ENCODE results near the gene AHDC1. TPM values are rescaled to one million over a fixed set of nuclear protein-coding genes. Genes with fewer than 3 reads are reported as not detected.

Gene AHDC1
- total and polyA plus RNA-seq, 2 of the 13 experiments (the other 11 are each of a cell fraction or from before 2014, with no cell fraction given) = 1.0 to 2.7 TPM

- no peak overlapping the region for H2AFZ ChIP-seq (ENCODE audit: low read length)
- H3K4me2 ChIP-seq (ENCODE audit: low read depth, low read length) = peak overlapping the region; percentile 87
- DNase-seq (ENCODE audit: low spot score) = no peak
- no peaks in the 10 kb centered on the region for H3K36me3 ChIP-seq (replicated peaks in 1 of 2; ENCODE audit: control insufficient read depth in 1 of 2, insufficient read depth in 2 of 2, low read length in 2 of 2)
- H3K9me3 ChIP-seq (ENCODE audit: low read length) = no peaks in the 10 kb centered on the region
- BruUV-seq (replicated peaks) = no TSS peak
- H3K4me3 ChIP-seq (replicated peaks in 1 of 3; ENCODE audit: insufficient read depth in 1 of 3, low read depth in 2 of 3, low read length in 3 of 3) = peak overlapping the region; percentile 69 to 95 (median 93)
- H3K27me3 ChIP-seq (ENCODE audit: control insufficient read depth in 1 of 2, insufficient read depth in 2 of 2, low read length in 2 of 2) = no peaks in the 10 kb centered on the region; a peak in 1 of 5 replicates
- no peak for FAIRE-seq
- intact Hi-C loops (cut with micrococcal nuclease; ENCODE audit: unreplicated experiment) = no loop called here
- peaks cover 17% of the 10 kb centered on the region; the same call in 1 of the 2 replicates for H4K20me1 ChIP-seq (ENCODE audit: insufficient read depth, low read length)
- H3K4me1 ChIP-seq (ENCODE audit: insufficient read depth, low read length) = peaks cover 48% of the 10 kb centered on the region
- POLR2A ChIA-PET = interaction anchor here (0.6 to 2.6 kb wide), 25 partner anchors 10 to 335 kb away, joined by 3 to 25 read pairs (median 5); partner anchors contain the start of genes FAM76A, SLC9A1 and WDTC1
- peak overlapping the region; percentile 98 for H3K27ac ChIP-seq (ENCODE audit: extremely low read length, insufficient read depth, low read length)
- CTCF ChIA-PET (ENCODE audit: low intra/inter-chr PET ratio, low total read pairs) = no interaction called here
- peaks cover 41% of the 10 kb centered on the region for H3K79me2 ChIP-seq (ENCODE audit: insufficient read depth, low read length)
- H3K9ac ChIP-seq (ENCODE audit: insufficient read depth, low read depth, low read length) = peak overlapping the region; percentile 99
- 0% methylated on average over 8 of the region's 26 CpGs for WGBS (ENCODE audit: low lambda C conversion rate)
- in situ Hi-C loops (cut with HindIII; ENCODE audit: extremely low pct_ligation_motif_present, low pct_unique_long_range_greater_than_20kb) = no loop called here
- peak; percentile 63 for ATAC-seq
- no peak for TF ChIP-seq ETV5 (CRISPR knock-in tag; IDR thresholded peaks at IDR 0.05; ENCODE audit: borderline replicate concordance)
- TF ChIP-seq ZNF747 (CRISPR knock-in tag; IDR thresholded peaks at IDR 0.05; ENCODE audit: borderline replicate concordance) = 0 out of 2 replicates have a peak, but pooled peaks have one; percentile 56
- TF ChIP-seq KDM5A (IDR thresholded peaks at IDR 0.05; ENCODE audit: borderline replicate concordance, low read length) = peak; percentile 67
- peak; percentile 98 for TF ChIP-seq ZNF543 (CRISPR knock-in tag; IDR thresholded peaks at IDR 0.05)
- TF ChIP-seq TIGD3 (CRISPR knock-in tag; IDR thresholded peaks at IDR 0.05; ENCODE audit: borderline replicate concordance) = 0 out of 2 replicates have a peak, but pooled peaks have one; percentile 49
- no peak for TF ChIP-seq ZNF816 (CRISPR knock-in tag; IDR thresholded peaks at IDR 0.05; ENCODE audit: borderline replicate concordance)
- TF ChIP-seq BCL6 (CRISPR knock-in tag; IDR thresholded peaks at IDR 0.05) = no peak
- TF ChIP-seq ZSCAN31 (CRISPR knock-in tag; IDR thresholded peaks at IDR 0.05; ENCODE audit: low read depth) = 0 out of 2 replicates have a peak, but pooled peaks have one; percentile 17
- 0 out of 2 replicates have a peak, but pooled peaks have one; percentile 25 for TF ChIP-seq ZNF749 (CRISPR knock-in tag; IDR thresholded peaks at IDR 0.05; ENCODE audit: borderline replicate concordance)
- peak; percentile 47; the same call in 1 of the 2 replicates for TF ChIP-seq RAD21 (CRISPR knock-in tag; IDR thresholded peaks at IDR 0.05)
- TF ChIP-seq GZF1 (CRISPR knock-in tag; IDR thresholded peaks at IDR 0.05) = peak; percentile 60; the same call in 1 of the 2 replicates
- 0 out of 2 replicates have a peak, but pooled peaks have one; percentile 59 for TF ChIP-seq RXRA (CRISPR knock-in tag; IDR thresholded peaks at IDR 0.05)
- TF ChIP-seq GPN1 (CRISPR knock-in tag; IDR thresholded peaks at IDR 0.05; ENCODE audit: borderline replicate concordance) = no peak
- TF ChIP-seq ZBTB38 (CRISPR knock-in tag; IDR thresholded peaks at IDR 0.05) = peak; percentile 25; the same call in 1 of the 2 replicates
- no peak for TF ChIP-seq NR2F6 (IDR thresholded peaks at IDR 0.05)
- TF ChIP-seq NR2F6 (CRISPR knock-in tag; IDR thresholded peaks at IDR 0.05) = no peak
- TF ChIP-seq HIC2 (CRISPR knock-in tag; IDR thresholded peaks at IDR 0.05; ENCODE audit: low read depth) = no peak
- no peak for TF ChIP-seq ZNF678 (CRISPR knock-in tag; IDR thresholded peaks at IDR 0.05)
- peak; percentile 52 for TF ChIP-seq AGO2 (optimal IDR thresholded peaks at IDR 0.05; ENCODE audit: low read depth, low read length)
- TF ChIP-seq LCORL (IDR thresholded peaks at IDR 0.05) = no peak
- TF ChIP-seq LCORL (CRISPR knock-in tag; IDR thresholded peaks at IDR 0.05) = 0 out of 2 replicates have a peak, but pooled peaks have one; percentile 38
- no peak for TF ChIP-seq RARA (CRISPR knock-in tag; IDR thresholded peaks at IDR 0.05)
Observed at GRCh38 chr1:27489501-27489972, 114.4 kb downstream of the AHDC1 start.

Measured in HepG2 (cell line).